Osteoblast (primary cell): ENCODE data around the gene ARHGEF7. TPM values are rescaled to one million over a fixed set of nuclear protein-coding genes. Genes with fewer than 3 reads are reported as not detected.

Source experiments
- DNase-seq: peaks from one replicate; pipeline ENCODE4 v3.0.0; 2011; ENCODE audit warnings: low spot score, mixed read lengths; ENCODE audit not compliant: insufficient read length; ENCODE audit errors: missing footprints
- H2AFZ ChIP-seq: 2 replicates; pipeline ENCODE4 v1.6.0; 2011; ENCODE audit warnings: mild to moderate bottlenecking, low read length
- H3K27ac ChIP-seq: 2 replicates; pipeline ENCODE4 v1.5.1; 2011; ENCODE audit warnings: mild to moderate bottlenecking, low read depth, low read length, moderate library complexity
- H3K27me3 ChIP-seq: 2 replicates; pipeline ENCODE4 v1.6.0; 2012; ENCODE audit warnings: mild to moderate bottlenecking, control low read depth, inconsistent platforms, low read length, moderate library complexity; ENCODE audit not compliant: insufficient read depth
- H3K36me3 ChIP-seq: 2 replicates; pipeline ENCODE4 v1.5.1; 2011; ENCODE audit warnings: mild to moderate bottlenecking, low read length, control low read depth, moderate library complexity; ENCODE audit not compliant: insufficient read depth
- H3K4me1 ChIP-seq: 2 replicates; pipeline ENCODE4 v1.5.1; 2011; ENCODE audit warnings: mild to moderate bottlenecking, low read length, control low read depth, moderate library complexity; ENCODE audit not compliant: insufficient read depth
- H3K4me2 ChIP-seq: 2 replicates; pipeline ENCODE4 v1.6.0; 2011; ENCODE audit warnings: mild to moderate bottlenecking, low read length; ENCODE audit not compliant: insufficient read depth
- H3K4me3 ChIP-seq: fragments of 200-600 bp; sonication (generic); 3 replicates; pipeline ENCODE4 v1.5.1; 2012; ENCODE audit warnings: mild to moderate bottlenecking, low read length, inconsistent platforms; ENCODE audit not compliant: insufficient read depth
- H3K79me2 ChIP-seq: 2 replicates; pipeline ENCODE4 v1.6.0; 2012; ENCODE audit warnings: mild to moderate bottlenecking, low read length, control low read depth, inconsistent platforms; ENCODE audit not compliant: insufficient read depth
- H3K9me3 ChIP-seq: 2 replicates; pipeline ENCODE4 v1.5.1; 2011; ENCODE audit warnings: low read depth, low read length, control low read depth
- H4K20me1 ChIP-seq: 2 replicates; pipeline ENCODE4 v1.6.0; 2012; ENCODE audit warnings: mild to moderate bottlenecking, low read length, control low read depth; ENCODE audit not compliant: insufficient read depth
- CTCF ChIP-seq: IDR thresholded peaks from 2 replicates; pipeline ENCODE4 v1.5.1; 2011; ENCODE audit warnings: mild to moderate bottlenecking, low read depth, low read length, moderate library complexity; ENCODE audit errors: extremely low read depth
- total RNA-seq: library from RNA; depleted of rRNA; stranded (reverse); fragments of >200 nt; gene quantifications from 2 replicates; pipeline ENCODE4 v1.2.3, GENCODE V29; 2012

The ARHGEF7 gene
- total RNA-seq, 1 donor: 27.5 TPM

GRCh38 chr13:111275995-111276618 lies 161.0 kb downstream of the ARHGEF7 start:
- Histone ChIP-seq H3K4me2 (no peak overlapping the region), H2AFZ (no peak overlapping the region), H3K36me3 (peaks cover 38% of the 10 kb centered on the region), H4K20me1 (no peaks in the 10 kb centered on the region), H3K4me3 (no peak overlapping the region), H3K4me1 (peaks cover 12% of the 10 kb centered on the region), H3K27ac (no peak overlapping the region), H3K27me3 (no peaks in the 10 kb centered on the region), H3K9me3 (no peaks in the 10 kb centered on the region), H3K79me2 (peaks cover 20% of the 10 kb centered on the region)
- no peak for DNase-seq
- no peak for TF ChIP-seq CTCF

GRCh38 chr13:111278258-111278657 lies 163.1 kb downstream of the ARHGEF7 start:
- Histone ChIP-seq H2AFZ (no peak overlapping the region), H3K4me3 (no peak overlapping the region), H3K27ac (no peak overlapping the region), H3K27me3 (no peaks in the 10 kb centered on the region), H3K4me2 (no peak overlapping the region), H4K20me1 (no peaks in the 10 kb centered on the region), H3K36me3 (peaks cover 46% of the 10 kb centered on the region), H3K9me3 (no peaks in the 10 kb centered on the region), H3K79me2 (peaks cover 12% of the 10 kb centered on the region), H3K4me1 (peaks cover 27% of the 10 kb centered on the region)
- no peak for TF ChIP-seq CTCF
- no peak for DNase-seq

- no peak overlapping the region for H3K4me3 ChIP-seq
- no peaks in the 10 kb centered on the region for H3K27me3 ChIP-seq
- H3K4me1 ChIP-seq: peaks cover 27% of the 10 kb centered on the region
- H4K20me1 ChIP-seq: no peaks in the 10 kb centered on the region
- H3K9me3 ChIP-seq: no peaks in the 10 kb centered on the region
- TF ChIP-seq CTCF: no peak
- no peak for DNase-seq
- H3K27ac ChIP-seq: no peak overlapping the region
- peaks cover 49% of the 10 kb centered on the region for H3K36me3 ChIP-seq
- H3K79me2 ChIP-seq: peaks cover 13% of the 10 kb centered on the region
- no peak overlapping the region for H2AFZ ChIP-seq
- H3K4me2 ChIP-seq: no peak overlapping the region
Measured at GRCh38 chr13:111278743-111279652, 163.9 kb downstream of the ARHGEF7 start.

- H3K4me2 ChIP-seq: peak overlapping the region; percentile 46
- no peak for DNase-seq
- no peaks in the 10 kb centered on the region for H4K20me1 ChIP-seq
- no peak for TF ChIP-seq CTCF
- H3K9me3 ChIP-seq: no peaks in the 10 kb centered on the region
- H3K27ac ChIP-seq: peak overlapping the region; percentile 95
- no peaks in the 10 kb centered on the region for H3K27me3 ChIP-seq
- H3K79me2 ChIP-seq: peaks cover 13% of the 10 kb centered on the region
- H3K4me1 ChIP-seq: peaks cover 27% of the 10 kb centered on the region
- H3K4me3 ChIP-seq: no peak overlapping the region
- no peak overlapping the region for H2AFZ ChIP-seq
- H3K36me3 ChIP-seq: peaks cover 58% of the 10 kb centered on the region
Measured at GRCh38 chr13:111280226-111280625, 165.1 kb downstream of the ARHGEF7 start.
